ENCODE data around the gene KCNJ6. TPM values are rescaled to one million over a fixed set of nuclear protein-coding genes. Genes with fewer than 3 reads are reported as not detected.

KCNJ6 gene
- total and polyA plus RNA-seq, 4 donors: 0.16 TPM; not detected in 3

GRCh38 chr21:37606549-37606948, 309.7 kb downstream of the KCNJ6 start:
- Histone ChIP-seq H3K4me3 (ENCODE audit: low read length in 2 of 2) (no peak overlapping the region), H3K9me3 (ENCODE audit: control insufficient read depth, low read length) (no peaks in the 10 kb centered on the region), H3K27me3 (ENCODE audit: control insufficient read depth in 1 of 2, insufficient read depth in 2 of 2, low read length in 1 of 2) (peaks cover 0 to 2% of the 10 kb centered on the region in 2 donors), H3K27ac (ENCODE audit: low read depth in 1 of 2, low read length in 2 of 2) (no peak overlapping the region), H3K4me1 (ENCODE audit: control insufficient read depth in 1 of 2, insufficient read depth in 2 of 2, low read length in 2 of 2) (no peaks in the 10 kb centered on the region), H3K36me3 (ENCODE audit: control insufficient read depth in 1 of 2, insufficient read depth in 2 of 2, low read length in 1 of 2) (no peaks in the 10 kb centered on the region)
- intact Hi-C loops (cut with DNase I): no loop called here
- DNase-seq (no peak), ATAC-seq (ENCODE audit: low FRiP score) (no peak)
- 72 to 84% methylated on average over 10 of the region's 10 CpGs for WGBS, 2 donors

- ATAC-seq (ENCODE audit: low FRiP score) (no peak), DNase-seq (no peak)
- peaks cover 0 to 2% of the 10 kb centered on the region in 2 donors for H3K27me3 ChIP-seq (ENCODE audit: control insufficient read depth in 1 of 2, insufficient read depth in 2 of 2, low read length in 1 of 2)
- no peak overlapping the region for H3K27ac ChIP-seq (ENCODE audit: low read depth in 1 of 2, low read length in 2 of 2)
- no peaks in the 10 kb centered on the region for H3K9me3 ChIP-seq (ENCODE audit: control insufficient read depth, low read length)
- no peaks in the 10 kb centered on the region for H3K36me3 ChIP-seq (ENCODE audit: control insufficient read depth in 1 of 2, insufficient read depth in 2 of 2, low read length in 1 of 2)
- no peak overlapping the region for H3K4me3 ChIP-seq (ENCODE audit: low read length in 2 of 2)
- intact Hi-C loops (cut with DNase I): no loop called here
- H3K4me1 ChIP-seq (ENCODE audit: control insufficient read depth in 1 of 2, insufficient read depth in 2 of 2, low read length in 2 of 2): no peaks in the 10 kb centered on the region
Measured at GRCh38 chr21:37605006-37605405, 311.3 kb downstream of the KCNJ6 start.

GRCh38 chr21:37603129-37603528, 313.1 kb downstream of the KCNJ6 start:
- intact Hi-C loops (cut with DNase I): no loop called here
- ATAC-seq (ENCODE audit: low FRiP score): no peak
- 69 to 73% methylated on average over 2 of the region's 2 CpGs for WGBS, 2 donors
- no peak for DNase-seq
- H3K27ac ChIP-seq (ENCODE audit: low read depth in 1 of 2, low read length in 2 of 2): no peak overlapping the region
- no peaks in the 10 kb centered on the region for H3K4me1 ChIP-seq (ENCODE audit: control insufficient read depth in 1 of 2, insufficient read depth in 2 of 2, low read length in 2 of 2)
- no peaks in the 10 kb centered on the region for H3K36me3 ChIP-seq (ENCODE audit: control insufficient read depth in 1 of 2, insufficient read depth in 2 of 2, low read length in 1 of 2)
- H3K9me3 ChIP-seq (ENCODE audit: control insufficient read depth, low read length): no peaks in the 10 kb centered on the region
- peaks cover 0 to 2% of the 10 kb centered on the region in 2 donors for H3K27me3 ChIP-seq (ENCODE audit: control insufficient read depth in 1 of 2, insufficient read depth in 2 of 2, low read length in 1 of 2)
- H3K4me3 ChIP-seq (ENCODE audit: low read length in 2 of 2): no peak overlapping the region

GRCh38 chr21:37601915-37602314, 314.3 kb downstream of the KCNJ6 start:
- no peak overlapping the region for H3K27ac ChIP-seq (ENCODE audit: low read depth in 1 of 2, low read length in 2 of 2)
- H3K27me3 ChIP-seq (ENCODE audit: control insufficient read depth in 1 of 2, insufficient read depth in 2 of 2, low read length in 1 of 2): peaks cover 0 to 2% of the 10 kb centered on the region in 2 donors
- DNase-seq (no peak), ATAC-seq (ENCODE audit: low FRiP score) (no peak)
- no peak overlapping the region for H3K4me3 ChIP-seq (ENCODE audit: low read length in 2 of 2)
- H3K9me3 ChIP-seq (ENCODE audit: control insufficient read depth, low read length): no peaks in the 10 kb centered on the region
- no peaks in the 10 kb centered on the region for H3K4me1 ChIP-seq (ENCODE audit: control insufficient read depth in 1 of 2, insufficient read depth in 2 of 2, low read length in 2 of 2)
- WGBS, 2 donors: 90 to 92% methylated on average over 5 of the region's 5 CpGs
- intact Hi-C loops (cut with DNase I): no loop called here
- no peaks in the 10 kb centered on the region for H3K36me3 ChIP-seq (ENCODE audit: control insufficient read depth in 1 of 2, insufficient read depth in 2 of 2, low read length in 1 of 2)

- 74 to 81% methylated on average over 3 of the region's 3 CpGs for WGBS, 2 donors
- ATAC-seq (ENCODE audit: low FRiP score): no peak
Measured at GRCh38 chr21:37601027-37601426, 315.2 kb downstream of the KCNJ6 start.

GRCh38 chr21:37595944-37596343, 320.3 kb downstream of the KCNJ6 start:
- Histone ChIP-seq H3K4me1 (ENCODE audit: control insufficient read depth in 1 of 2, insufficient read depth in 2 of 2, low read length in 2 of 2) (no peaks in the 10 kb centered on the region), H3K36me3 (ENCODE audit: control insufficient read depth in 1 of 2, insufficient read depth in 2 of 2, low read length in 1 of 2) (no peaks in the 10 kb centered on the region), H3K27me3 (ENCODE audit: control insufficient read depth in 1 of 2, insufficient read depth in 2 of 2, low read length in 1 of 2) (no peaks in the 10 kb centered on the region), H3K4me3 (ENCODE audit: low read length in 2 of 2) (no peak overlapping the region), H3K27ac (ENCODE audit: low read depth in 1 of 2, low read length in 2 of 2) (no peak overlapping the region), H3K9me3 (ENCODE audit: control insufficient read depth, low read length) (no peaks in the 10 kb centered on the region)
- ATAC-seq (ENCODE audit: low FRiP score) (no peak), DNase-seq (no peak)
- intact Hi-C loops (cut with DNase I): no loop called here
- 93 to 95% methylated on average over 8 of the region's 8 CpGs for WGBS, 2 donors

More at GRCh38 chr21:37601027-37601426, 315.2 kb downstream of the KCNJ6 start:
- no peak for DNase-seq
- intact Hi-C loops (cut with DNase I): no loop called here
- no peaks in the 10 kb centered on the region for H3K4me1 ChIP-seq (ENCODE audit: control insufficient read depth in 1 of 2, insufficient read depth in 2 of 2, low read length in 2 of 2)
- H3K9me3 ChIP-seq (ENCODE audit: control insufficient read depth, low read length): no peaks in the 10 kb centered on the region
- H3K27ac ChIP-seq (ENCODE audit: low read depth in 1 of 2, low read length in 2 of 2): no peak overlapping the region
- H3K36me3 ChIP-seq (ENCODE audit: control insufficient read depth in 1 of 2, insufficient read depth in 2 of 2, low read length in 1 of 2): no peaks in the 10 kb centered on the region
- H3K27me3 ChIP-seq (ENCODE audit: control insufficient read depth in 1 of 2, insufficient read depth in 2 of 2, low read length in 1 of 2): peaks cover 0 to 2% of the 10 kb centered on the region in 2 donors
- H3K4me3 ChIP-seq (ENCODE audit: low read length in 2 of 2): no peak overlapping the region

GRCh38 chr21:37594472-37594951, 321.7 kb downstream of the KCNJ6 start:
- DNase-seq: no peak
- no peaks in the 10 kb centered on the region for H3K9me3 ChIP-seq (ENCODE audit: control insufficient read depth, low read length)
- no peak overlapping the region for H3K4me3 ChIP-seq (ENCODE audit: low read length in 2 of 2)
- WGBS, 2 donors: 82% methylated on average over 15 of the region's 15 CpGs
- no peaks in the 10 kb centered on the region for H3K4me1 ChIP-seq (ENCODE audit: control insufficient read depth in 1 of 2, insufficient read depth in 2 of 2, low read length in 2 of 2)
- ATAC-seq (ENCODE audit: low FRiP score): no peak
- intact Hi-C loops (cut with DNase I): no loop called here
- H3K36me3 ChIP-seq (ENCODE audit: control insufficient read depth in 1 of 2, insufficient read depth in 2 of 2, low read length in 1 of 2): no peaks in the 10 kb centered on the region
- H3K27ac ChIP-seq (ENCODE audit: low read depth in 1 of 2, low read length in 2 of 2): no peak overlapping the region
- no peaks in the 10 kb centered on the region for H3K27me3 ChIP-seq (ENCODE audit: control insufficient read depth in 1 of 2, insufficient read depth in 2 of 2, low read length in 1 of 2)

- Histone ChIP-seq H3K27ac (ENCODE audit: low read depth in 1 of 2, low read length in 2 of 2) (no peak overlapping the region), H3K4me3 (ENCODE audit: low read length in 2 of 2) (no peak overlapping the region), H3K36me3 (ENCODE audit: control insufficient read depth in 1 of 2, insufficient read depth in 2 of 2, low read length in 1 of 2) (no peaks in the 10 kb centered on the region), H3K4me1 (ENCODE audit: control insufficient read depth in 1 of 2, insufficient read depth in 2 of 2, low read length in 2 of 2) (no peaks in the 10 kb centered on the region), H3K27me3 (ENCODE audit: control insufficient read depth in 1 of 2, insufficient read depth in 2 of 2, low read length in 1 of 2) (no peaks in the 10 kb centered on the region), H3K9me3 (ENCODE audit: control insufficient read depth, low read length) (no peaks in the 10 kb centered on the region)
- intact Hi-C loops (cut with DNase I): no loop called here
- WGBS, 2 donors: 69 to 75% methylated on average over 19 of the region's 19 CpGs
- no peak for DNase-seq
- no peak for ATAC-seq (ENCODE audit: low FRiP score)
Measured at GRCh38 chr21:37593740-37594471, 322.4 kb downstream of the KCNJ6 start.

GRCh38 chr21:37593015-37593414, 323.2 kb downstream of the KCNJ6 start:
- Histone ChIP-seq H3K9me3 (ENCODE audit: control insufficient read depth, low read length) (no peaks in the 10 kb centered on the region), H3K27me3 (ENCODE audit: control insufficient read depth in 1 of 2, insufficient read depth in 2 of 2, low read length in 1 of 2) (no peaks in the 10 kb centered on the region), H3K4me3 (ENCODE audit: low read length in 2 of 2) (no peak overlapping the region), H3K27ac (ENCODE audit: low read depth in 1 of 2, low read length in 2 of 2) (no peak overlapping the region), H3K4me1 (ENCODE audit: control insufficient read depth in 1 of 2, insufficient read depth in 2 of 2, low read length in 2 of 2) (no peaks in the 10 kb centered on the region), H3K36me3 (ENCODE audit: control insufficient read depth in 1 of 2, insufficient read depth in 2 of 2, low read length in 1 of 2) (no peaks in the 10 kb centered on the region)
- ATAC-seq (ENCODE audit: low FRiP score): no peak
- intact Hi-C loops (cut with DNase I): no loop called here
- no peak for DNase-seq
- 73 to 80% methylated on average over 5 of the region's 5 CpGs for WGBS, 2 donors

Data from aorta (tissue), 5 donors.